Islet of Langerhans (tissue), 1 donor: Measurements from ENCODE around the gene GNLY.
"Not testable (repeated sequence)": the region's sequence is repeated elsewhere in the genome, so short reads cannot be mapped to it uniquely, and the experiment has no call there.

ENCODE experiments used
- FAIRE-seq: peaks from one replicate; lab custom pipeline; 2011; peaks lifted over from hg19 to GRCh38; lab: Jason Lieb, UNC

The GNLY gene

DNA sequence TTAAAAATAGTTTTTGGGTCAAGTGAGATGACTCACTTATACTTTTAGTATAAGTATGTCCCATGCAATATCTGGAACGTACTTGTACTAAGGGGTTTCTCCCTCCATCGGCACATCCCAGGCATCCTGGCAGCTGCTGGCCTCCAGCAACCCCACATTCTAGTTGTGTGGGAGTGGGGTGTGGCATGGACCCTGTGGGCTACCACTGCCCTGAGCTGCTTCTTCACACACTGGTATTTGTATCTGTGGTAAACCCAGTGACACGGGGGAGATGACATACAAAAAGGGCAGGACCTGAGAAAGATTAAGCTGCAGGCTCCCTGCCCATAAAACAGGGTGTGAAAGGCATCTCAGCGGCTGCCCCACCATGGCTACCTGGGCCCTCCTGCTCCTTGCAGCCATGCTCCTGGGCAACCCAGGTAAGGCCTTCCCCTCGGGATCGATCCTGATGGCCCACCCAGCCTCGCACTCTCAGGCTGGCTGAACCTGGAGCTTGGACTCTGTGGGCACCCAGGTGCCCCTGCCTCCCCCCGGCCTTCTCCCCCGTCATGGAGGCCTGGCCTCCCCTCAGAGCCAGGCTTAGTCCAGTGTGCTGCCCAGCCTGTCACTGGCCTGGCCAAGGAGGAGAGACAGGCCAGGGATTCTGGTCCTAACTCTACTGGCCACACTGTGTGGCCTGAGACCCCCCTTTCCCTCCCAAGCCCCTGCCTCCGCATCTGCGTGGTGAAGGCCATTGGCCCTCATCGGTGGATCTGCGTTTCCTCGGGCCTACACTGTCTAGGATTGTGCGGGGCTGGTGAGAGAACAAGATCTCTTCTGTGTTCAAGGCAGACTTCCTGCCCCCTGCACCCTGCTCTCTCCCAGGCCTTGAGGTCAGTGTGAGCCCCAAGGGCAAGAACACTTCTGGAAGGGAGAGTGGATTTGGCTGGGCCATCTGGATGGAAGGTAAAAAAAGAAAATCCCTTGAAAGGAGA lies at the start of gene GNLY:
TSS of gene GNLY (plus strand) at position 307 of the 974 bp plus-strand sequence. CDS start at position 368, 61 bp downstream.
- no peak for FAIRE-seq

DNA sequence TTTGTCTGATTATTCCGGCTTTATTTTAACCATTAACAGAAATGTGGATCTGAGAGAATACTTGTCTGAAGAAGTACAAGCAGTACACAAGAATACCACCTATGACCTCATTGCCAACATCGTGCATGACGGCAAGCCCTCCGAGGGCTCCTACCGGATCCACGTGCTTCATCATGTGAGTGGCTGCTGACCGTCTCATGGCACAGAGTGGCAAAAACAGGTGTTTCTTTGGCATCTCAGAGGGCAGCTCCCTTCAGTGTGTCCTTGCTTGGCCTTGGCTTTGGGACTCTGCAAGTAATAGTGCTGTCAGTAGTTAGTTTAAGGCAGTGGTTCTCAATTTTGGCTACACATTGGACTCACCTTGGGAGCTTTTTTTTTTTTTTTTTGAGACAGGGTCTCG lies 49.2 kb upstream of the GNLY start:
- FAIRE-seq: no peak

DNA sequence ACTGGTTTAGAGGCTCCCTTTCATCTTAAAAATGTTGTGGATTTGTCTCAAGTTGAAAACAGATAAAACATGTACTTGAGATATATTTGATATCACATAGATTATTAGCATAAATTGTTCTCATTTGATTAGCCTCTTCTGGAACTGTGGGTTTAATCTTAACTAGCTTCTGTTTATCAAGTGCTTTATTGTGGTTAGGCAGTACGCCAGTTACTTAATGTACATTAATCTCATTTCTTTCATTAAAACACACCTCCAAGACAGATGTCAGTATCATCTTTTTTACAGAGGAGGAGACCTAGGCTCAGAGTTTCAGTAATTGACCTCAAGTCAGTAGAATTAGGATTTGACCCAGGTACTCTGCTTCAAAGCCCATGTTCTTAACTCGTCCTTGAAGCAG lies 48.0 kb upstream of the GNLY start:
- no peak for FAIRE-seq

DNA sequence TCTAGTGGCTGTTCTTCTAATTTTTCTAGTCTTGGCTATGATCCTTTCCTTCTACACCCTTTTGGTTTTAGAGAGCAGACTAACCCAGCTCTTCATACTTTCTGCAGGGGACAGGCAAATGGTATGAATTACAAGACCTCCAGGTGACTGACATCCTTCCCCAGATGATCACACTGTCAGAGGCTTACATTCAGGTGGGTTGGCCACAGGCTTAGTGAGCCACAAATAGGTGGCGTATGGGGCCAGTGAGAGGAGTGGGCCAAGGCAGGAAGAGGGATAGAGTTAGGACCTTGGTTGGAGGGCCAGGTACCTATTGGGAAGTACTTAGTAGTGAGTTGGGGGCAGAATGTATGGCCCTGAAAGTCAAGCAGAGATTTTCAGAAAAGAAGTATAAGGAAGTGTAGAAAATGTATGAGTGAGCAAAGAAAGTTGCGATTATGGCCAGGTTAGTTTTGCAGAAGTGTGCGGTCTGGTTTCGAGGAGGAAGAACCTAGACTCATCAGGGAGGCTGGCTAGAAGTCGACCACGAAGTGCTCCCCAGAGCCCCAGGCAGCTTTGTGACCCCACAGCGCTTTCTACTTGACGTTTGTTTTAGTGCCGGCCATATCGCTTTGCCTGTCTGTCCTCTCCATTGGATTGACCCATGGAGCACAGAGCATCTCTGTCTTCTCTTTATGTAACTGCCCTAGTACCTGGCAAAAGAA lies 46.2 kb upstream of the GNLY start:
- FAIRE-seq: no peak

- FAIRE-seq: no peak
Observed at GRCh38 chr2:85648619-85649018, 45.5 kb upstream of the GNLY start.

- FAIRE-seq: no peak
Observed at GRCh38 chr2:85649201-85650190, 44.7 kb upstream of the GNLY start.

GRCh38 chr2:85650456-85650855 lies 43.7 kb upstream of the GNLY start:
- no peak for FAIRE-seq

GRCh38 chr2:85651097-85651496 lies 43.1 kb upstream of the GNLY start:
- FAIRE-seq: no peak

DNA sequence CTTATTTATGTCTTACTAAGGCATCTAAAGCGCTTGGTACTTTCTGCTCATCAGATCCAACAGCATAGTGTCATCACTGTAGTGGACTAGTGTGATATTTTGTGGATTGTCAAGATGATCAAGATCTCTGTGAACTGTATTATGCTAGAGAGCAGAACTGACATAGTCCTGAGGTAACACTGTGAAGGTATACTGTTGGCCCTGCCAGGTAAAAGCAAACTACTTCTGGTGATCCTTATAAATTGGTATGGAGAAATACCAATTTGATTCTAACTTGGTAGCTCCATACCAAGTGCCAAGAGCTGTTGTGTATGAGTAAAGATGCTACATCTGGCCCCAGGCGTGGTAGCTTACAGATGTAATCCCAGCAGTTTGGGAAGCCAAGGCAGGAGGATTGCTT lies 42.1 kb upstream of the GNLY start:
- no peak for FAIRE-seq

DNA sequence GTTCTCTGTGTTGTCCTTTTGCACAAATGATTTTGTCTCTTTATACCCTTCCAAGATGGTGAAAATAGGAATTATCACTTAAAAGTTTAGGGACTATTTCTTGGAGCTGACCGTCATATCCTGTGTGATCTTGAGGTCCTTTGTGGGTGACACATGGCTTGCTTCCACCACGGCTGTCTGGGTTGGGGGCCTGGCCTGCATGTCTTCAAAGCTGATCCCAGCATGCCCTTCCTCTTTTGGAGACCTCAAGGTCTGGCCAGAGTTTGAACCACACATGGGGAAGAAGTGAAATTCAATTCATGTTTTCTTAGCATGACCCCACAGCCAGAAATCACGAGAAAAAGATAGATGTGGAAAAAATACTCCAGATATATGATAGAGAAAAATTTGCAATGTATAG lies 40.2 kb upstream of the GNLY start:
- no peak for FAIRE-seq

DNA sequence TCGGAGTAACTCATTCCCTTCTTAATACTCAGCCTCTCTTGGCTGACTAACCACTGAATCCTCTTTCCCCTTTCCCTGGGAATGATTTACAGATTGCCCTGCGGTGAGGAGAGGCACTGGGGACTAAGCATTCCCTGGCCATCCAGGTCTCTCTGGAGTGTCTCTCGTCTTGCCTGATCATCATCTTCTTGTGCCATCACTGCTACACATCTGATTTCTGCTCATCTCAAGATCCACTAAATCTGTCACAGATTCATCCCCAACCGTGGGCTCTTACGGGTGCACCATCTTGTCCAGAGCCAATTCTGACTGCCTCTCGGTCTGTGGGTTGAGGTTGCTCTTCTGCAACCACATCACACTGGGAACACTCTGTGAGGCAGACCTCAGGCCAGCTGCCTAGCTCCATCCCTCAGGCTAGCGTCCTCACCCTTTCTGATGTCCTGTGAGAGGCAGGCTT lies 38.2 kb upstream of the GNLY start:
- FAIRE-seq: no peak

- FAIRE-seq: no peak
Observed at GRCh38 chr2:85656468-85656867, 37.7 kb upstream of the GNLY start.

DNA sequence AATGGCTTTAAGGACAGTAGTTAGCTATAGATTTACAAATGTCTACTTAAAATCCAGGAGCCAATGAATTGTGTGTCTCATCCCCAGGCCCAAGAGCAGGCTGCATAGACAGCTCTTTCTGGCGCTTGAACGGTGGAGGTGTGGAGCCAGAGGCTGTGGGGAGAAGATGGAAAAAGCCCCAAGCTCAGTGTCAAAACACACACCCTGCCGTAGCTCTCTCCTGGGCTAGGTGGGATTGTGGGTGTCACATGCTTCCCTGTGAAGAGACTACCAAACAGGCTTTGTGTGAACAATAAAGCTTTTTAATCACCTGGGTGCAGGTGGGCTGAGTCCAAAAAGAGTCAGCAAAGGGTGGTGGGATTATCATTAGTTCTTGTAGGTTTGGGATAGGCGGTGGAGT lies 36.8 kb upstream of the GNLY start:
- not testable (repeated sequence) for FAIRE-seq

- FAIRE-seq: no peak
Observed at GRCh38 chr2:85659324-85659981, 34.7 kb upstream of the GNLY start.

GRCh38 chr2:85660301-85660700 lies 33.9 kb upstream of the GNLY start:
- not testable (repeated sequence) for FAIRE-seq

GRCh38 chr2:85660725-85661124 lies 33.4 kb upstream of the GNLY start:
- FAIRE-seq: no peak

DNA sequence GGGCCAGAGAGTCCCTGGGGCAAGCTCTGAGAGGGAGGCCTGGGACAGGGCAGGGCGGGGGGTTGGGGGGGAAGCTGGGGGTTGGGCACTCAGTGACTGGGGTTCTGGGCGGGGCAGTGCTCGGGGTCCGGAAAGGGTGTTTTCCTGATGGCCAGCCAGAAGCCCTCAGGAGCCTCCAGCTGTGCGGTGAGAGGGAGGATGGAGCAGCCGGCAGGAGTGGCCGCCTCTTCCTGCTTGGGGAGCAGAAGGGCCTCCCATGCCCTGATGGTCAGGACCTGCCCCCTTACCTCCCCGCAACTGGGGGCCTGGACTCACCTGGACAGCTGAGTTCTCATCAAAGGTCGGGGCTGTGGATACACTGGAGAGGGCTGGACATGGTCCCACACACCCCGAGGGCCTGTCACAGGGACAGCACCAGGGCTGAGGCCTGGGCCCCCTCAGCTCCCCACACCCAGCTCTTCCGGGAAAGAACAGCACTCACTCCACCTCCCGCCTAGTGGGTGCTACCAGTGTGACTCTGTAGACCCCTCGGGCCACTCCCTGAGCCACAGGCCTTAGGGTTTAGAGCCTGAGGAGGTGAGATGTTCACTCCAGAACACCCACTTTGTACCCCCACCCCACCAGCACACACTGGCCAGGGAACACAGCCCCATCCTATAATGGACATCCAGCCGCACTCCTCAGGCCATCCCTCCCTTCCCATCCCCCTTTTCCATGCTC lies 32.9 kb upstream of the GNLY start:
- FAIRE-seq: no peak

DNA sequence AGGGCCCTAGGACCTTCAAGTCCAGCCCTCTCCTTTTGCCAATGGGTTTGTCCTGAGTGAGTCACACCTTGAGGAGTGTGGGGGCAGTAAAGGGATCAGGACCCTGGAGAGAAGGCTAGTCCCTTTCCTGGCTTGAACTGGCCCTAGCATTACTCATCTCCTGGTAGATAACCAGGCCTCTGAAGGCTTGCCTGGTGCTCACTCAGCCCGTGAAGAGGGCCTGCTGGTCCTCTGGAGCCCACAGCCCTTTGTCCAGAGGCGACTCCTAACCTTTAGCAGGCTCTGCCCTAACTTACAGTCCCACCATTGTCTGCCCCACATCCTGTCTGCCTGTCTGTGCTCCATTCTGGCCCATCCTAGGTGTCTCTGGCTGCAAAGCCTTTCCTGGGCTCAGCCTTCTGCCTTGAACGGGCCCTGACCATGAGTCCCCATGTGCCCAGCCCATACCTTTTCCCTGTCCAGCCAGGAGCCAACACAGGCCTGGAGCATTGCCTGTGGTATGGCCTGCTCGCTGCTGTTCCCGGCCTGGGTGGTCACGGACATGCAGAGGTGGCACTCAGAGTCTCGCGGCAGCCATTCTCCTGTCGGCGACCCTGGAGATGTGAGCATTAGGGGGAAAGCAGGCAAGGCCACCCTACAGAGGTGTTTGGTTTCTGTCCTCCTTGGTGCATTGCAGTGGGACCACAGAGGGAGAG lies 31.1 kb upstream of the GNLY start:
- FAIRE-seq: no peak

DNA sequence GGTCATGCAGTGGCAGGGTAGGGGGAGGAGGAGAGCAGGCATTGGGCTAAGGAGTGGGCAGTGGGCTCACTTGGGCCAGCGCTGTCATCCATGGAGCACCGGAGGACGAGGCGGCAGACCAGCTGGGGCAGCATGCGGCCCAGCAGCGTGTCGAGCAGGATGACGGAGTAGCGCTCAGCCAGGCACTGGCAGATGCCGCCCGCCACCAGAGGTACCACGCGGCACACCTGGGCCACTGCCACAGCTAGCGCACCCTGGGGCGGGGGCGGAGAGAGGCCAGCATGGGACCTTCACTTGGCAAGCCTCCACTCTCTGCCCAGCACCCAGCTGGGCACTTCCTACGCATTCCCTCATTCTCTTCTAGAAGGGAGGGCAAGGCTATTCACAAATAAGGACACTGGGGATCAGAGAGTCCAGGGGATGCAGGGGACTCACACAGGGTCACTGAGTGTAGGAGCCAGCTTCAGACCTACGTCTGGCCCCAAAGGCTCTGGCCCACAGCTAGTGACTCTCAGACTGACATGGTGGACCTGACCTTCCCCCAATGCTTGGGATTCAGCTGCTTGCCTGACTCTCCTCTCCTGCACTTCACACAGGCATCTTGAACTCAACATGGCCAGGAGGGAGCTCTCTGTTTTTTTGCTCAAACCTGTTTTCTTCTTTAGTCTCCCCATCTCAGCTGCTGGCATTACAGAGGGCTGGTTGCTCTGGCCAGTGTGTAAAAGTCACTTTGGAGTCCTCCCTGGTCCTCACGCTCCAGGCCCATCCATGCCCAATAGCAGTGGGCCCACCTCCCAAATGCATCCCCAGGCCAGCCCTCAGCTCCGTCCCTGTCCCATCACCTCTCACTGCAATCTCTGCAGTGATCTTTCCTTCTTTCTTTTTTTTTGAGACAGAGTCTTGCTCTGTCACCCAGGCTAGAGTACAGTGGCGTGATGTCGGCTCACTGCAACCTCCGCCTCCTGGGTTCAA lies 30.3 kb upstream of the GNLY start:
- FAIRE-seq: no peak
